IMR-90 (cell line): Measurements from ENCODE around the gene TULP4. TPM values are rescaled to one million over a fixed set of nuclear protein-coding genes. Genes with fewer than 3 reads are reported as not detected.

Source experiments
- ATAC-seq: fragments of 200-7000 bp; cut with Tn5 transposase; 2 replicates; pipeline ENCODE4 v1.9.1; 2020; ENCODE audit warnings: low read depth, mild to moderate bottlenecking, moderate library complexity
- BruUV-seq: library from RNA; stranded (reverse); fragments of 400-500 nt; replicated peaks from 2 replicates; lab custom pipeline; 2021; lab: Mats Ljungman, UMichigan
- CTCF ChIA-PET: fragments of 300-600 bp; formaldehyde crosslinking; extraction: SDS; loops from one replicate; lab custom pipeline; 2021; ENCODE audit warnings: antibody characterized with exemption; lab: Yijun Ruan, JAX
- POLR2A ChIA-PET: fragments of 300-600 bp; sonication (Branson Sonifier 250); formaldehyde crosslinking; loops from one replicate; lab custom pipeline; 2022; ENCODE audit warnings: antibody characterized with exemption; ENCODE audit not compliant: unreplicated experiment; lab: Charles Lee
- DNase-seq: peaks from one replicate; pipeline ENCODE4 v3.0.0; 2013
- H2AFZ ChIP-seq: replicated peaks from 2 replicates; pipeline ENCODE3; 2013; ENCODE audit warnings: low read length, mild to moderate bottlenecking; ENCODE audit not compliant: poor library complexity
- H2AK5ac ChIP-seq: 2 replicates; pipeline ENCODE4 v1.6.1; 2013; ENCODE audit warnings: low read depth, low read length, inconsistent platforms
- H2AK9ac ChIP-seq: replicated peaks from 2 replicates; pipeline ENCODE3; 2013; ENCODE audit warnings: mild to moderate bottlenecking, low read depth, low read length, moderate library complexity; ENCODE audit not compliant: poor library complexity
- H2BK120ac ChIP-seq: 2 replicates; pipeline ENCODE4 v1.6.1; 2013; ENCODE audit warnings: low read depth, low read length, inconsistent platforms
- H2BK15ac ChIP-seq: 3 replicates; pipeline ENCODE4 v1.6.1; 2013; ENCODE audit warnings: low read depth, low read length, inconsistent platforms
- H2BK20ac ChIP-seq: 2 replicates; pipeline ENCODE4 v1.6.1; 2013; ENCODE audit warnings: low read depth, mild to moderate bottlenecking, inconsistent platforms, low read length, moderate library complexity
- H2BK5ac ChIP-seq: 2 replicates; pipeline ENCODE4 v1.6.1; 2013; ENCODE audit warnings: mild to moderate bottlenecking, low read depth, low read length, inconsistent platforms; ENCODE audit not compliant: poor library complexity, severe bottlenecking
- H3K14ac ChIP-seq: replicated peaks from 2 replicates; pipeline ENCODE4 v1.6.1; 2013; ENCODE audit warnings: low read depth, low read length, inconsistent platforms
- H3K18ac ChIP-seq: 2 replicates; pipeline ENCODE4 v1.6.1; 2013; ENCODE audit warnings: low read depth, low read length, control low read depth
- H3K23ac ChIP-seq: 2 replicates; pipeline ENCODE4 v1.6.1; 2013; ENCODE audit warnings: low read depth, low read length, inconsistent platforms
- H3K27ac ChIP-seq: 2 replicates; pipeline ENCODE4 v1.5.1; 2013; ENCODE audit warnings: mild to moderate bottlenecking, control low read depth, low read length; ENCODE audit not compliant: insufficient read depth
- H3K27me3 ChIP-seq: 2 replicates; pipeline ENCODE4 v1.6.1; 2013; ENCODE audit warnings: low read length; ENCODE audit not compliant: control insufficient read depth, insufficient read depth
- H3K36me3 ChIP-seq: 2 replicates; pipeline ENCODE4 v1.6.1; 2013; ENCODE audit warnings: low read length, mixed read lengths; ENCODE audit not compliant: control insufficient read depth, insufficient read depth
- H3K4ac ChIP-seq: 2 replicates; pipeline ENCODE4 v1.6.1; 2013; ENCODE audit warnings: low read depth, low read length, inconsistent platforms
- H3K4me1 ChIP-seq: 2 replicates; pipeline ENCODE4 v1.6.1; 2013; ENCODE audit warnings: low read length, mixed read lengths; ENCODE audit not compliant: control insufficient read depth, insufficient read depth
- H3K4me2 ChIP-seq: 2 replicates; pipeline ENCODE4 v1.6.1; 2013; ENCODE audit warnings: low read depth, mild to moderate bottlenecking, control low read depth, low read length, moderate library complexity
- H3K4me3 ChIP-seq: 2 replicates; pipeline ENCODE4 v1.5.1; 2013; ENCODE audit warnings: low read depth, mild to moderate bottlenecking, control low read depth, low read length, moderate library complexity; ENCODE audit not compliant: insufficient read depth
- H3K56ac ChIP-seq: 2 replicates; pipeline ENCODE4 v1.6.1; 2013; ENCODE audit warnings: low read length, inconsistent platforms; ENCODE audit not compliant: insufficient read depth; ENCODE audit errors: extremely low read depth
- H3K79me1 ChIP-seq, 2 experiments: 2 replicates each; pipeline ENCODE4 v1.6.1; 2013; ENCODE audit warnings: low read length in 2 of 2, inconsistent platforms in 1 of 2, low read depth in 1 of 2
- H3K9ac ChIP-seq: 2 replicates; pipeline ENCODE4 v1.6.1; 2013; ENCODE audit warnings: low read depth, low read length, control low read depth
- H3K9me1 ChIP-seq: 2 replicates; pipeline ENCODE4 v1.6.1; 2013; ENCODE audit warnings: low read length, inconsistent platforms; ENCODE audit not compliant: insufficient read depth
- H3K9me3 ChIP-seq: 2 replicates; pipeline ENCODE4 v1.6.1; 2013; ENCODE audit warnings: low read length; ENCODE audit not compliant: control insufficient read depth, insufficient read depth
- H4K20me1 ChIP-seq: 2 replicates; pipeline ENCODE4 v1.6.1; 2013; ENCODE audit warnings: low read length, inconsistent platforms; ENCODE audit not compliant: insufficient read depth
- H4K5ac ChIP-seq: 2 replicates; pipeline ENCODE4 v1.6.1; 2013; ENCODE audit warnings: mild to moderate bottlenecking, low read depth, low read length, control low read depth
- H4K8ac ChIP-seq, 2 experiments: 2 replicates each; pipeline ENCODE4 v1.6.1; 2013; ENCODE audit warnings: low read depth in 2 of 2, low read length in 2 of 2, control low read depth in 1 of 2, inconsistent platforms in 1 of 2
- H4K91ac ChIP-seq: 2 replicates; pipeline ENCODE4 v1.6.1; 2013; ENCODE audit warnings: low read depth, low read length, inconsistent platforms; ENCODE audit not compliant: insufficient read depth
- FOS ChIP-seq: fragments of 150-350 bp; IDR thresholded peaks from 2 replicates; pipeline ENCODE4 v1.6.1; 2016; ENCODE audit warnings: low read depth, low read length
- MAFK ChIP-seq: IDR thresholded peaks from 2 replicates; pipeline ENCODE4 v1.6.1; 2012; ENCODE audit warnings: low read depth, low read length, improper control_type of control experiment
- WGBS, 2 experiments: methylation state at CpG; one replicate each; pipeline versions ENCODE4 v1.1.5 to v1.1.7; 2013; ENCODE audit warnings: missing lambda C conversion rate in 2 of 2; ENCODE audit not compliant: insufficient read length in 1 of 2; ENCODE audit errors: extremely low coverage in 2 of 2; 5-methylcytosine and 5-hydroxymethylcytosine counted together
- dilution Hi-C: fragments of 300-500 bp; cut with HindIII; formaldehyde crosslinking; loops from one replicate; pipeline ENCODE4 v1.14.3; 2018; ENCODE audit warnings: low sequenced_read_pairs; ENCODE audit not compliant: unreplicated experiment
- in situ Hi-C: fragments of 300-500 bp; cut with MboI; formaldehyde crosslinking; loops from 3 replicates; pipeline ENCODE4 v1.14.3; 2019; ENCODE audit warnings: low sequenced_read_pairs, inconsistent platforms, mixed read lengths
- intact Hi-C: fragments of 100-400 bp; cut with micrococcal nuclease; formaldehyde crosslinking; loops from 2 replicates; pipeline ENCODE4 v1.10.0; 2022
- microRNA-seq, 2 experiments: library from miRNA; stranded (forward) in 1 of 2; unstranded in 1 of 2; fragments of 10-50 nt in 1 of 2; fragments of <30 nt in 1 of 2; gene quantifications in 1 of 2; microRNA quantifications in 1 of 2; one replicate each; pipeline versions ENCODE3 to v1.1.0; 2013 to 2020; ENCODE audit not compliant: insufficient read depth in 1 of 2, insufficient read length in 1 of 2, unreplicated experiment in 1 of 2
- polyA plus RNA-seq, 3 experiments: library from polyadenylated mRNA; depleted of rRNA; stranded (reverse); fragments of >200 nt; gene quantifications; 2 replicates each; pipeline ENCODE4 v1.2.3, GENCODE V29; 2012; ENCODE audit warnings: low replicate concordance in 1 of 3
- small RNA-seq, 5 experiments: library from RNA; depleted of rRNA; stranded (forward); fragments of <200 nt; gene quantifications; one replicate each; pipeline ENCODE3, GENCODE V24; 2012
- total RNA-seq: library from RNA; depleted of rRNA; stranded (reverse); fragments of >200 nt; gene quantifications from 2 replicates; pipeline ENCODE4 v1.2.3, GENCODE V29; 2012; rRNA removed

Gene TULP4
- total and polyA plus RNA-seq, 2 of the 4 experiments (the other 2 are of a cell fraction) = 8.1 to 30.6 TPM

DNA sequence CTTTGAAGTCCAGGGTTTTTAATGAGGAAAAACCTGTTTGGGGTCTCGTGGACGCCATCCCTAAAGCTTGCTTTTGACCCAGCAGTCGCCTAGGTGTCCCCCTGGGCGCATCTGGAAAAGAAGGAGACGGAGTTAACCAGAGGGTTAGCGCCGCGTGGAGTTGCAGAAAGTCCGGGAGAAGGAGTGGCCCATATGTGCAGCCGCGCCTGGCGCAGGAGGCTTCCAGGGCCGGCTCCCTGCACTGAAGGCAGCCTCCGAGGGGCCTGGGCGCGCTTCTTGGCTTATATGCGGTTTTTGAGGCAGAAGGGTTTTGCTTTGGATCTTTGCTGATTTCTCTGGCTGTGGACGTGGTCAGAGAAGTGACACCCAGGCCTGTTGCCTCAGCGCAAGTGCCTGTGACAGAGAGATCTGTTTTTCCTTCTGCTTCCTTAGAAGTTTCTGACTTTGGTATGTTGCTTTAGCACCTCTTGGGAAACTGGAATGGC is 248.6 kb downstream of the TULP4 start:
- Histone ChIP-seq H4K20me1 (peaks cover 50% of the 10 kb centered on the region), H2AFZ (peak overlapping the region; percentile 90), H2BK5ac (peak overlapping the region; percentile 3), H3K56ac (peak overlapping the region; percentile 61; the same call in 1 of the 2 replicates), H3K9me1 (peaks cover 25% of the 10 kb centered on the region), H2AK5ac (0 out of 2 replicates have a peak overlapping the region, but pooled peaks have one; percentile 20), H2BK20ac (0 out of 2 replicates have a peak overlapping the region, but pooled peaks have one; percentile 1), H4K91ac (peak overlapping the region; percentile 53), H3K23ac (peak overlapping the region; percentile 89), H4K5ac (peak overlapping the region; percentile 13; the same call in 1 of the 2 replicates), H3K27ac (peak overlapping the region; percentile 64), H2BK120ac (no peak overlapping the region), H3K4me2 (peak overlapping the region; percentile 94), H2BK15ac (no peak overlapping the region), H3K4ac (peak overlapping the region; percentile 18), H3K14ac (peak overlapping the region; percentile 61), H3K79me1 (peaks cover 13 to 54% of the 10 kb centered on the region in 2 experiments; a peak in 3 of 4 replicates), H3K27me3 (no peaks in the 10 kb centered on the region), H3K4me3 (peak overlapping the region; percentile 76), H3K9ac (peak overlapping the region; percentile 83), H3K18ac (no peak overlapping the region), H3K9me3 (no peaks in the 10 kb centered on the region), H3K36me3 (no peaks in the 10 kb centered on the region), H4K8ac (peak overlapping the region in 1 of 2 experiments; percentile 28; a peak in 2 of 4 replicates), H3K4me1 (peaks cover 12% of the 10 kb centered on the region), H2AK9ac (peak overlapping the region; percentile 91)
- dilution Hi-C loops (no loop called here), intact Hi-C loops (loop anchor here (2.0 kb wide), 1 partner anchor 42 kb away; no protein-coding TSS in a partner anchor), in situ Hi-C loops (no loop called here)
- TSS peak; percentile 20 for BruUV-seq
- ATAC-seq (peak; percentile 25; the same call in 1 of the 2 replicates), DNase-seq (no peak)
- CTCF ChIA-PET = no interaction called here
- POLR2A ChIA-PET = interaction anchor here (0.7 kb wide), 1 partner anchor 126 kb away, joined by 3 read pairs; no protein-coding TSS in a partner anchor
- TF ChIP-seq MAFK (peak; percentile 48; the same call in 1 of the 2 replicates), FOS (no peak)
- WGBS, 2 experiments = 3% methylated on average over 8 of the region's 19 CpGs; no CpG with 5 or more reads in 1 of the 2 experiments

Small RNAs within 50 kb of the gene (microRNA-seq; reads per million reads assigned to microRNA genes)
- gene RN7SL173P (ENCODE audit: insufficient read depth, insufficient read length) = not detected

Small RNAs within 50 kb of the gene (small RNA-seq; reads per million reads assigned to genes)
- gene RN7SL173P = 0 to 0.17 (median 0) reads per million in 5 experiments

Other genes with a start within 250 kb of the TULP4 start
- 15.6 and 16.9 TPM in 2 replicates for gene SERAC1, start 144.2 kb upstream of the TULP4 start, total RNA-seq
- gene SERAC1, start 144.2 kb upstream of the TULP4 start, polyA plus RNA-seq (2012; rRNA removed) = 6.7 and 7.7 TPM in 2 replicates
- 3.9 and 6.1 TPM in 2 replicates for gene GTF2H5, start 144.1 kb upstream of the TULP4 start, total RNA-seq
- 8.4 and 8.5 TPM in 2 replicates for gene GTF2H5, start 144.1 kb upstream of the TULP4 start, polyA plus RNA-seq (2012; rRNA removed)
- 27.8 and 40.0 TPM in 2 replicates for gene TMEM181, start 247.6 kb downstream of the TULP4 start, total RNA-seq
- gene TMEM181, start 247.6 kb downstream of the TULP4 start, polyA plus RNA-seq (2012; rRNA removed) = 16.8 and 22.8 TPM in 2 replicates